Glomerular endothelial cell (primary cell): Measurements from ENCODE around the gene PET100. TPM values are rescaled to one million over a fixed set of nuclear protein-coding genes. Genes with fewer than 3 reads are reported as not detected.

ENCODE experiments used
- DNase-seq: peaks from one replicate; pipeline ENCODE4 v3.0.0-alpha.2; 2011; ENCODE audit warnings: low read depth, low spot score; ENCODE audit errors: extremely low read depth
- total RNA-seq: library from RNA; depleted of rRNA; stranded (reverse); fragments of >200 nt; gene quantifications from 2 replicates; pipeline ENCODE4 v1.2.3, GENCODE V29; 2015

PET100 gene
- total RNA-seq = 32.3 and 37.1 TPM in 2 replicates

DNA sequence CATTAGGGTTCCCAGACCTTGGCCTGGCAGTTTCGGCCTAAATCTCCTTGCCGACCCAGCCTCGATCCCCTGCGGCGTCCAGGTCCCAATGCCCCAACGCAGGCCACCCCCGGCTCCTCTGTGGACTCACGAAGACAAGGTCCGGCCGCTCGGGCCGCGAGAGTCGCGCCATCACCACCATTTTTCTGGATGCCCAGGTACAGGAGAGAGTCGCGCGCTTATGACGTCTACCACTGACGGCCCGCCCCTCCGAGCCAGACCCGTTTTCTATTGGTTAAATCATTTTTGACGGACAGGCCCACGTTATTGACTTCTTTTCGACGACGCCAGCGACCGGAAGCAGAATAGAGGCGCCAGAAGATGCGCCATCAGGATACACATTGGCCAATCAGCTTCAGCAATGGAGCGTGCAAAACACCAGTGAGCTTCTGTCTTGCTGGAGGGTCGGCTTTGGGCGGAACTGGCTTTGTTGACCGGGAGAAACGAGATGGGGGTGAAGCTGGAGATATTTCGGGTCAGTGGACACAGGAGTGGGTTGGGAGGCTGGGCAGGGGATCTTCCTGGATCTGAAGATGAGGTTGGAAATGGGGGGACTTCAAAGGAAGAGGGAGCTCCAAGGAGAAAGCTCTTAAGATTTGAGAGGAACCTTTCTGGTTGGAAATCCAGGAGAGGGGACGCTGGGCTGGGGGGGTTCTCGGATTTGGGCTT is at the start of gene PET100, which contains the start of gene XAB2:
TSS of gene PET100 (plus strand) at position 447 of the 708 bp plus-strand sequence. CDS start at position 488, 41 bp downstream.
TSS of gene XAB2 (minus strand) at position 199 of the 708 bp plus-strand sequence. CDS start at position 181, 18 bp downstream.
- peak; percentile 97 for DNase-seq

DNA sequence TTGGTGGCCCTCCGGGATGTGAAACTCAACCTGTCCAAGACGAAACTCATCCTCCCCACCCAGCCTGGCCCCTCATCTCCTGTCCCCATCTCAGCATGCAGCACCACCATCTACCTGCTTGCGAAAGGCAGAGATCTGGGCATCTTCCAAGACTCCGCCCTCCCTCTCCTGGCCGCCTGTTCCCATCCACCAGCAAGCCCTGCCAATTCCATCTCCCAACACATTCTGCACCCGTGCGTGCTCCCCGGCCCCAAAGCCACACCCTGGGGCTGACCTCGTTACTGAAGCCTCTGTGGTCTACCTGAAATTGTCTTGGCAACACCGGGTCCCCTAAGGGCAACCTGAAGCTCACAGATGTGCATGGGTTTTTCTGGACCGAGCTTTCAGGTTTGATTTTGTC is 47.1 kb upstream of the PET100 start:
- no peak for DNase-seq

- DNase-seq = no peak
Observed at GRCh38 chr19:7589822-7590221, 39.8 kb upstream of the PET100 start.

DNA sequence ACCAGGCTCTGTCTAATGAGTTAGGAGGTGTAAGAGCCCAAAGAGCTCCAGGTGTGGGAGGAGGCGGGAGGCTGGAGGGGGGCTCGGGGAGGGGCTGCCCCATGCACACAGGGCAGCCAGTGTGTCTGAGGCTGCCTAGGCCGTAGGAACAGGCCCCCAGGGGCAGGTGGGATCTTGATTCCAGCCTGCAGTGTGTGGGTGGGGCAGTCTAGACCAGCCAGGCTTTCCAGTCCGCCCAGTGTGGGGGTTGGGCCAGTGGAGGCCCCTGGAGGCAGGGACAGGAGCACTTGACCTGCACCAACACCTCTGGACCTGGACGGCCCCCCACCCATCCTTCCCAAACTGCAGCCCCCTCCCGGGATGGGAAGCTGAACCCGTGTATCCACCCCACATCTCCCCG is 39.3 kb upstream of the PET100 start:
- no peak for DNase-seq

DNA sequence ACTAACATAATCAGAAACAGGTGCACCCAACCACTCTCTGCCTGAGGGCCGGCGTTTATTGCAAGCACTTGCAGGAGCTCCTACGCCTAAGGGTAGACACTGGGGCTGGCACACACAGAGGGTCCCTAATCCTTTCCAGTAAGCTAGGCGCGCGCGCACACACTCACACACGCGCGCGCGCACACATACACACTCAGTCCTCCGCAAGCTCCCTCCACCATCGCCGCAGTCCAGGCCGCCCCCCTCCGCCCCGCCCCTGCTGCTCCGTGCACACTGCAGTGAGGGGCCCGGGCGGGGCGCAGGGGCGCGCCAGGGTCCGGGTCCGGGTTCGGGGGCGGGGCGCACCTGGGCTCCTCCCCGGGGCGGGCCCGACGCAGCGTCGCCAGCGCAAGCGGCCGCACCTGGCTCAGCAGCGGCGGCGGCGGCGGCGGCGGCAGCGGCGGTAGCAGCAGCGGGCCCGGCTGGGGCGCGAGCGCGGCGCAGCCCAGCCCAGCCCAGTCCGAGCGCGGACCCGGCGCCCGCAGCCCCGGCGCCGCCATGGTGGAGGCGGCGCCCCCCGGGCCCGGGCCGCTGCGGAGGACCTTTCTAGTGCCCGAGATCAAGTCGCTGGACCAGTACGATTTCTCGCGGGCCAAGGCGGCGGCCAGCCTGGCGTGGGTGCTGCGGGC is 34.0 kb upstream of the PET100 start, which contains the start of gene CAMSAP3:
TSS of gene CAMSAP3 (plus strand) at position 398 of the 668 bp plus-strand sequence. CDS start at position 538, 140 bp downstream.
- DNase-seq = no peak

DNA sequence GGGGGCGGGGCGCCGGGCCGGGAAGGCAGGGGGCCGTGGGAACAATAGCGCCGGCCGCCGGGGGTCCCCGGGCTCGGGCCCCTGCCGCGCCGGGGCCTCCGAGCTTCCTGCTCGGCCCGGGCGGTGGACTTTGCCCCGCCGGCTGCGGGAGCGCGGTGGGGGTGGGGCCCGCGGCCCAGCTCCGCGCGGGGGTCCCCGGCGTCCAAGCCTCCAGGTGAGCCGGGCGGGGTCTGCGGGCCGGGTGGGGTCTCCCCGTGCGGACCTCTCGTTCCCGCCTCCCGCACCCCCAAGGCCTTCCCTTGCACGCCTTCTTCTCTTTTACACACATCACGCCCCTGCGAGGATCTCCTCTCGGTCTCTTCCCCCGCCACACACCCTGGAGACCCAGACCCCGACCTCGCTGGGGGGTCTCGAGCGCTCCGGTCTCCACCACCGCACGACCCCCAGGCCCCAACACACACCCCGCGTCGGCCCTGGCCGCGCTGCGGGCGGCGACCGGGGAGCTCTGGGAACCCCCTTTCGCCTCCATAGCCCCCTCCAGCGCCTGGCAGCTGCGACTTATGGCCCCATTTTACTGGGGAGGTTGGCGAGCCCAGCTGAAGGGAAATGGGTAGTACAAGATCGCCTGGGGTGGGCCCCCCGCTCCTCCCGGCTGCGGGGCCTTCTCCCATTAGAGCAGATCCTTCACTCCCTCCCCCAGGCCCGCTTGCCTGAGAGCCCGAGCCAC is 33.2 kb upstream of the PET100 start:
- no peak for DNase-seq

- DNase-seq = no peak
Observed at GRCh38 chr19:7597689-7598088, 31.9 kb upstream of the PET100 start.

- no peak for DNase-seq
Observed at GRCh38 chr19:7598180-7598579, 31.4 kb upstream of the PET100 start.

- DNase-seq = no peak
Observed at GRCh38 chr19:7600721-7601120, 28.9 kb upstream of the PET100 start.

DNA sequence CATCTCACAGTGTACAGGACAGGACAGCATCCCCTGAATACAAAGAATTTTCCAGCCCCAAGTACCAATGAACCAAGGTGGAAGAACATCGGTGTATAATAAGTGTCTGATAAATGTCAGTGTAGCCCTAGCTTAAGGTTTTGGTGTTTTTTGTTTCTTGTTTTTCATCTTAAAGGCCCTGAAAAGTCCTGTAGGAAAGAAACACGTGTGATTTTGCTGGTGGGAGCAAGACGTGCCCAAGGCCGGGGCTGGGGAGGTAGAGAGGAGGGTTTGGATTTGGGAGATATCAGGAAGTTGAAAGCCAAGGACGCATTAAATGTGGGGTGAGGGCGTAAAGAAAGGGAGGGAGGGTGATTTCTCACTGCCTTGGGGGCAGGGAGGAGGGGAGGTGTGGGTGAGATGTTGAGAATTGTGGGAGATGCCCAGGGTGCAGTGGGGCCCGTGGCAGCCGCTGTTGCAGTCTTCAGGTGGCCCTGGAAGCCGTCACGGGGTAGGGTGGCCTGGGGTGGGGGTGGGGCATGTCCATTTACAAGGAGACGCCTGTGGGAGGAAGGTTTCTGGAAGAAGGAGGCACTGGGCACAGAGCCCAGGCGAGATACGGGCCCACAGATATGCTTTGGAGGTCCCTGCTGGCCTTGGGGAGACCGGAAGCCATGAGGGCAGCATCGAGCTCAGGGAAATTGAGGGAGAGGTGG is 27.2 kb upstream of the PET100 start:
- DNase-seq = no peak

DNA sequence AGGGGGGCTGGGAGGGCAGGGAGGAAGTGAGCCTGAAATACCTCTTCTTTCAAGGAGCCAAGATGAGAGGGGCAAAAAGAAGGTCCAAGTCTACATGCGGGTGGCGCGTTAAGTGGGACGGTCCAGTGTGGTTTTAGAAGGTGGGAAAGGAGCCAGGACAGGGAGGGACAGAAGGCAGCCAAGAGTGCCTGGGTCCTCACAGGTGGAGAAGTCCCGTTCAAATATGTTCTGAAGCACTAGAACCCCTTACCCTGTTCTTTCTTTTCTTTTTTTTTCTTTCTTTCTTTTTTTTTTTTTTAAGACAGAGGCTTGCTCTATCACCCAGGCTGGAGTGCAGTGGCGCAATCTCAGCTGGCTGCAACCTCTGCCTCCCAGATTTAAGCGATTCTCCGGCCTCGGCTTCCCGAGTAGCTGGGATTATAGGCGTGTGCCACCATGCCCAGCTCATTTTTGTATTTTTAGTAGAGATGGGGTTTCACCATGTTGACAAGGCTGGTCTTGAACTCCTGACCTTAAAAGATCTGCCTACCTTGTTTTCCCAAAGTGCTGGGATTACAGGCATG is 26.6 kb upstream of the PET100 start:
- no peak for DNase-seq

- DNase-seq = no peak
Observed at GRCh38 chr19:7603919-7604318, 25.7 kb upstream of the PET100 start.

GRCh38 chr19:7605490-7606222 is 23.9 kb upstream of the PET100 start:
- no peak for DNase-seq

GRCh38 chr19:7606289-7606688 is 23.3 kb upstream of the PET100 start:
- no peak for DNase-seq

DNA sequence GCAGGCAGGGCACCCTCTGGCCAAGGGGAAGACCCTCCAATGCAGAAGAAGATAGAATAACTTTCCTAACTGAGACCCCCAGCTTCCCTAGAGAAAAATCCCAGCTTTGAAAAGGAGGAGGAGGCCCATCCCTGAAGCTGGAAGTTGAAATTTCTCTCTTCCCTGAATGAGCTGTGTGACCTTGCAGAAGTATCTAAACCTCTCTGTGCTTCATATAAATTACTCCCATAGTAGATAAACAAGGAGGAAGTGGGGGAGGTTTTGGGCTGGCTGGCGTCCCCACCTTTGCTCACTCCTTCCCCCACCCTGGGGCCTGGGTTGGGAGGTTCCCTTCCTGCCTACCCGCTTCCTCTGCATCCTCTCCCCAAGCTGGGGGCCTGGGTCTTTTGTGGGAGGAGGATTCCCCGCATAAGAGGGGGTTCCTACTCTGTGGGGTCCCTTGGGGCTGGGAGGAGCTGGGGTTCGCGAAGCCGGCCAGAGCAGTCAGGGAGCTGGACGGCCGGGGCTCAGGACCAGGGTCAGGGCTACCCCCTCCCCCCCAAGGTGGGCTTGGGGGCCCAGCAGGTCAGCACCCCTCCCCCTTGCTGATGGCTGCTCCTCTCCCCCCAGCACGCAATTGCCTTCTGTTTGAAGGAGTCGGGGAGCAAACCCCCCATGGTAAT is 22.2 kb upstream of the PET100 start:
- DNase-seq = no peak

- no peak for DNase-seq
Observed at GRCh38 chr19:7607874-7608560, 21.6 kb upstream of the PET100 start.

GRCh38 chr19:7610491-7611240 is 18.9 kb upstream of the PET100 start:
- DNase-seq = no peak
